AG04449 (cell line): ENCODE results near the gene GPC1.

ENCODE experiments used
- CTCF ChIA-PET: fragments of 350-600 bp; formaldehyde crosslinking; extraction: SDS; loops from one replicate; lab custom pipeline; 2021; ENCODE audit warnings: antibody characterized with exemption; lab: Yijun Ruan, JAX
- POLR2A ChIA-PET: fragments of 400-600, 350-600 bp; formaldehyde crosslinking; extraction: SDS; loops from one replicate; lab custom pipeline; 2020; ENCODE audit warnings: antibody characterized with exemption, inconsistent platforms; lab: Yijun Ruan, JAX
- DNase-seq: peaks from one replicate; pipeline ENCODE4 v3.0.0-alpha.2; 2010; ENCODE audit warnings: low read depth, low spot score
- H3K4me3 ChIP-seq: 2 replicates; pipeline ENCODE4 v1.5.1; 2011; ENCODE audit warnings: low read depth, mild to moderate bottlenecking, control low read depth, low read length
- TF ChIP-seq, protein P1 (sequence below): IDR thresholded peaks from one replicate; pipeline ENCODE4 v1.5.1; 2011; ENCODE audit warnings: mild to moderate bottlenecking, moderate library complexity, low read length, control low read depth, inconsistent platforms; ENCODE audit not compliant: insufficient read depth; ENCODE audit errors: missing control alignments

The GPC1 gene

GRCh38 chr2:240396623-240397541 is 38.6 kb upstream of the GPC1 start:
- ChIA-PET CTCF (no interaction called here), POLR2A (no interaction called here)
- H3K4me3 ChIP-seq = no peak overlapping the region
- TF ChIP-seq, protein P1, sequence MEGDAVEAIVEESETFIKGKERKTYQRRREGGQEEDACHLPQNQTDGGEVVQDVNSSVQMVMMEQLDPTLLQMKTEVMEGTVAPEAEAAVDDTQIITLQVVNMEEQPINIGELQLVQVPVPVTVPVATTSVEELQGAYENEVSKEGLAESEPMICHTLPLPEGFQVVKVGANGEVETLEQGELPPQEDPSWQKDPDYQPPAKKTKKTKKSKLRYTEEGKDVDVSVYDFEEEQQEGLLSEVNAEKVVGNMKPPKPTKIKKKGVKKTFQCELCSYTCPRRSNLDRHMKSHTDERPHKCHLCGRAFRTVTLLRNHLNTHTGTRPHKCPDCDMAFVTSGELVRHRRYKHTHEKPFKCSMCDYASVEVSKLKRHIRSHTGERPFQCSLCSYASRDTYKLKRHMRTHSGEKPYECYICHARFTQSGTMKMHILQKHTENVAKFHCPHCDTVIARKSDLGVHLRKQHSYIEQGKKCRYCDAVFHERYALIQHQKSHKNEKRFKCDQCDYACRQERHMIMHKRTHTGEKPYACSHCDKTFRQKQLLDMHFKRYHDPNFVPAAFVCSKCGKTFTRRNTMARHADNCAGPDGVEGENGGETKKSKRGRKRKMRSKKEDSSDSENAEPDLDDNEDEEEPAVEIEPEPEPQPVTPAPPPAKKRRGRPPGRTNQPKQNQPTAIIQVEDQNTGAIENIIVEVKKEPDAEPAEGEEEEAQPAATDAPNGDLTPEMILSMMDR = no peak
- no peak for DNase-seq

- CTCF ChIA-PET = no interaction called here
Observed at GRCh38 chr2:240397542-240397916, 37.9 kb upstream of the GPC1 start.

DNA sequence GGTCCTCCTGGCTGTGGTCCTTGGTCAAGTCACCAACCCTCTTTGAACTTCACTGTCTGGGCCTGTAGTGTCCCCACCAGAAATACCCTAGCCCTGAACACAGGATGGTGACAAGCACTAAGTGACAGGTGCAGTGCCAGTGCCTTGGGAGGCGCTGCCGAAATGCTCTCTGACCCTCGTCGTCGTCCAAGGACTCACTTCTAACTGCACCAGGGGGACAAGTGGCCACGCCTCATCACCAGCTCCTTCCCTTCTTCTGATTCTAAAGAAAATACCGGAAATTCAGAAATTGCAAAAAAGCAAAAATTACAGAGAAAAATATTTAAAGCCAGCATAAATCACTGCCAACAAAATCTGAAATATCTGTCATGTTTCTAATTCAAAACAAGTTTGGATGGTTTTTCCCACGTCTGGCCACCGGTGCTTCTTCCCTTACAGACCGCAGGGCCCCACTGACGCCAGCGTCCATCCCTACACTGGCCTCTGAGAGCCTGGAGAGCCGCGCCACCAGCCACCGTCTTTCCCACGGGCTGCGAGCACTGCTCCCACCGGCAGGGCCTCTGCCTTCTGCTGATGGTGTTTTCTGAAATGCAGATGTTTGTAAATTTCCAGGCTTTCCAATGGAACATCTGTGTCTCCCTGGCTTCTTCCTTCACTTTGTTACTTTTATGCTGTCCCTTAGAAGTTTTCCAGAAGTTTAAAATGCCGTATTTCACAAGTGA is 37.4 kb upstream of the GPC1 start:
- TF ChIP-seq, protein P1 = no peak

More at GRCh38 chr2:240397542-240397916, 37.9 kb upstream of the GPC1 start:
- no peak for DNase-seq
- H3K4me3 ChIP-seq = no peak overlapping the region
- TF ChIP-seq, protein P1 = no peak
- POLR2A ChIA-PET = no interaction called here

GRCh38 chr2:240398661-240399267 is 36.7 kb upstream of the GPC1 start:
- H3K4me3 ChIP-seq = no peak overlapping the region
- ChIA-PET POLR2A (no interaction called here), CTCF (no interaction called here)
- no peak for DNase-seq
- TF ChIP-seq, protein P1 = no peak

More for the DNA sequence above, 37.4 kb upstream of the GPC1 start:
- no peak for DNase-seq
- POLR2A ChIA-PET = no interaction called here
- no peak overlapping the region for H3K4me3 ChIP-seq
- CTCF ChIA-PET = no interaction called here

DNA sequence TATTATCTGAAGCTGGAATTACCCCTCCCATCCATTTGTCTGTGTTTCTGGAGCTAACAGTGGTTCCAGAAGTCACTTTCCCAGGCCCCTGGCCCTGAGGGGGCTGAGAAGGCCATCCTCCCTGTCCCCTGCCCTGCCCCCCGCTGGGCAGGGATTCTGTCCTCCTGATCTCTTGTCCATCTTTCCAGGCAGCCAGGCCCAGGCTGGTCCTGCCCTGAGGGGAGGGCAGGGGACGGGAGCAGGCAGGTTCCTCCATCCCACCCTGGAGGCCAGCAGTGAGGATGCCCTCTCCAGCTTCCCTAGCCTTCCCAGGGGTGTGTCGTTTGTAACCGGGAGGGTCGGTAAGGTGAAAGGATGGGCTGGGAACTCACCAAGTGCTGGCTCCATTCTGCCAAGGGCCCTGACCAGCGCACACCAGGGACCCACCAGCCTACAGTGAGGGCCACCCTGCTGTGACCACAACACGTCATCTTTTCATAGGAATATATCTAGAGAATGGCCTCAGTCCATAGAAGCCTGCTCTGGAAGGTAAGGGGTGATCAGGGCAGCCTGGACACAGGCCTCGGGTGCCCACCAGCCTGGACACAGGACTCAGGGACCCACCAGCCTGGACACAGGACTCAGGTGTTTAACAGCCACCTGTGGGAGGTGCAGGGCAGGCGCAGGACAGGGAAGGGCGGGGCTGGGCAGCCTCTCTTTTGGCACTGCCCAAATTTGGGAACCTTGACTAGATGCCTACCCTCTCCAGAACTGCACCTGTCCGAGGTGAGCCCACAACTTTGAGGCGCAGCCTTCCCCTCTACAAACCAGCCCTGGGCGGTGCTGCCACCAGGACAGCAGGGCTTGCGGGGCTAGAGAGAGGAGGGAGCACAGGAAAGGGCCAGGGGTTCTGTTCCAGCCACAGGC is 35.8 kb upstream of the GPC1 start:
- H3K4me3 ChIP-seq = no peak overlapping the region
- POLR2A ChIA-PET = no interaction called here
- CTCF ChIA-PET = interaction anchor here (0.7 kb wide), 1 partner anchor 165 kb away, joined by 3 read pairs; no protein-coding TSS in a partner anchor
- TF ChIP-seq, protein P1 = no peak
- no peak for DNase-seq
